GM21786 (cell line): ENCODE measurements around the gene CFAP68.
"Not testable (repeated sequence)": the region's sequence is repeated elsewhere in the genome, so short reads cannot be mapped to it uniquely, and the experiment has no call there.

ENCODE experiments used
- ATAC-seq: cut with Tn5 transposase; IDR thresholded peaks from one replicate; pipeline ENCODE4 v1.9.1; 2021; ENCODE audit not compliant: unreplicated experiment

The CFAP68 gene

GRCh38 chr11:111870522-111870885, 8.8 kb upstream of the CFAP68 start:
- ATAC-seq: peak; percentile 19

GRCh38 chr11:111870886-111871692, 8.3 kb upstream of the CFAP68 start, which contains the start of gene ALG9:
ALG9 (minus strand) TSS chr11:111871581; CDS start chr11:111871482, 99 bp downstream.
- ATAC-seq: peak; percentile 90

- no peak for ATAC-seq
Measured at GRCh38 chr11:111871693-111872161, 7.6 kb upstream of the CFAP68 start.

- ATAC-seq: peak; percentile 2
Measured at GRCh38 chr11:111878385-111878848, 924 bp upstream of the CFAP68 start.

- ATAC-seq: peak; percentile 1
Measured at GRCh38 chr11:111879637-111879960, 258 bp downstream of the CFAP68 start.

DNA sequence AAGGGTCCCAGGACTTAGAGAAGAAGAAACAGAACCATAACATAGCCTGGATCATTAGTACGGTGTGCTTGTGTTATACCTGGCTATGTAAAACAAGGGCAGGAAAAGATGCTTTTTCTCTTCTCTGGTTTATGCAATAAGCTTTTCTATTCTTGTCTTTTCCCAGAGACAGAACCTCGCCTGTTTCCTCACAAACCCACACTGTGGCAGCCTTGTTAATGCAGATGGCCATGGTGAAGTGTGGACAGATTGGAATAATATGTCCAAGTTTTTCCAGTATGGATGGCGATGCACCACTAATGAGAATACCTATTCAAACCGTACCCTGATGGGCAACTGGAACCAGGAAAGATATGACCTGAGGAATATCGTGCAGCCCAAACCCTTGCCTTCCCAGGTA, 2.9 kb downstream of the CFAP68 start:
- ATAC-seq: no peak

- ATAC-seq: not testable (repeated sequence)
Measured at GRCh38 chr11:111885053-111885452, 5.7 kb downstream of the CFAP68 start.

GRCh38 chr11:111886032-111886431, 6.7 kb downstream of the CFAP68 start:
- no peak for ATAC-seq

DNA sequence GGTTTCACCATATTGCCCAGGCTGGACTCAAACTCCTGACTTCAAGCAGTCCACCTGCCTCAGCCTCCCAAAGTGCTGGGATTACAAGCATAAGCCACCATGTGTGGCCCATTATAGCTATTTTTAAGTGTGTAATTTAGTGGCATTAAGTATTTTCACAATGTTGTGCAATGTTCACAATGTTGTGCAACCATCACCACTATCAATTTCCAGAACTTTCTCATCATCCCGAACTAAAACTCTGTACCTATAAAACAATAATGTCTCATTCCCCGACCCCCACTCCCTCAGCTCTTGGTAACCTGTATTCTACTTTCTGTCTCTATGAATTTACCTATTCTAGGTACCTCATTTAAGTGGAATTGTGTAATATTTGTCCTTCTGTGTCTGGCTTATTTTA, 7.5 kb downstream of the CFAP68 start:
- no peak for ATAC-seq

DNA sequence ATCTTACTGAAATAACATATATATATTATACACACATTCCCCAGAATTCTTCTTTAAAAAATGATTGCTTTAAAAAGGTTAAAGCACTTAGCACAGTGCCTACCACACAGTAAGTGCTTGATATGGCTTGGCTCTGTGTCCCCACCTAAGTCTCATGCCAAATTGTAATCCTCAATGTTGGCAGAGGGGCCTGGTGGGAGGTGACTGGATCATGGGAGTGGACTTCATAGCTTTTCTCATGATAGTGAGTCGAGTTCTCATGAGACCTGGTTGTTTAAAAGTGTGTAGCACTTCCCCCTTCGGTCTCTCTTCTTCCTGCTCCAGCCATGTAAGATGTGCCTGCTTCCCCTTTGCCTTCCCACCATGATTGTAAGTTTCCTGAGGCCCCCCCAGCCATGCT, 26.1 kb downstream of the CFAP68 start:
- ATAC-seq: no peak

DNA sequence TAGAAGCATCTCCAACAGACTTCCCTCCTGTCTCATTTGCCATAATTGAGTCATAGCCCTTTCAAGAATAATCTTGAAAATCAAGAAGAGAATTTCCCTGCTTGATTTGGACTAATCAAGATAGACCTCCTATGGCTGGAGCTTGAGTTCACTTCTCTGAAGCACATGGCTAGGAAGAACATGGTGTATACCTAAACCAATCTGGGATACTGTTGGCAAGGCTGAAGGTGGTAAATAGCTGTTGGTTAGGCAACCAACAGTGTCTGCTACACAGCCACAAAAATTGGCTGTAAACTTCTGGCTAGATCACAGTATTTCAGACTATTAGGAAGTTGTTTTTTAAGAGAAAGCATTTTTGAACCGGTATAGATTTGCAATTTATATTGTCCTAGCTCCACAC, 27.3 kb downstream of the CFAP68 start:
- no peak for ATAC-seq

GRCh38 chr11:111908639-111909305, 29.4 kb downstream of the CFAP68 start:
- no peak for ATAC-seq

GRCh38 chr11:111909378-111909777, 30.0 kb downstream of the CFAP68 start:
- no peak for ATAC-seq

DNA sequence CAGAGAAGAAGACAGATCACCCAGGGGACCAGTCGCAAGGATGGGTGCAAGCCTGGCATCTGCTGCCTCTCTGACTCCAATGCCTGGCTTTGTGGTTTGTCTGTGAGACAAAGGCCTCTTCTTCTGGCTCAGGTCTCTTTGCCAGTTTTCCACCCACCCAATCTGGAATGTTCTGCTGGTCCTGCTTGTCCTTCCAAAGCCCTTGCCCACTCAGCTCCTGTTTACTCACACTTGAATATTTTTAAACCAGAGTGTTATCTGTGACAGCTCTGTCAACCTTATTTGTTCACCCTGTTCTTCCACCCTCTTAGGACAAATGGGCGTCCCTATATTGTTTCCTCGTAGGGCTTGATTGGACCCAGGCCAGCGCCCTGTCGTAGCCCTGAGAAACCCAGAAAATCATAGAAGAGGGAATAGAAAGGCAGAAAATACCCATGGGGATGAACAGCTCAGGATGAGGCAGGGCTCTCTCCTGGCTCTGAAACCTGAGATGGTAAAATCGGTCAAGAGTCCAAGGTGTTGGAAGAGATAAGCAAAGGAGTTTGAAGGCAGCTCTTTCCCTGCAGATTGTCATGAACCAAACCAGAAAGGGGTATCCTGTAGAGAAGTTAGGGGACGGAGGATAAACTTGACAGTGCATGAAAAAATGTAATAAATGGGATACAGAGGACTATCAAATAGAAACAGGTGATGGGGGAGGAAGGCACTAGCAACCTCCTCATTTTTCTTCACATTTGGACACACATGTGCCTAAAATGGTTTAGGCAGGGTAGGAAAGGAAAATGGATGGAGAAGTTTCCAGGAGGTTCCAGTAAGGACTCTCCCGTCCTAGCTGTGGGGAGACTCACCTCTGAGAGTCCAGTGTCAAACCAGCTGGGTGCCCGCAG, 31.6 kb downstream of the CFAP68 start:
- ATAC-seq: no peak

DNA sequence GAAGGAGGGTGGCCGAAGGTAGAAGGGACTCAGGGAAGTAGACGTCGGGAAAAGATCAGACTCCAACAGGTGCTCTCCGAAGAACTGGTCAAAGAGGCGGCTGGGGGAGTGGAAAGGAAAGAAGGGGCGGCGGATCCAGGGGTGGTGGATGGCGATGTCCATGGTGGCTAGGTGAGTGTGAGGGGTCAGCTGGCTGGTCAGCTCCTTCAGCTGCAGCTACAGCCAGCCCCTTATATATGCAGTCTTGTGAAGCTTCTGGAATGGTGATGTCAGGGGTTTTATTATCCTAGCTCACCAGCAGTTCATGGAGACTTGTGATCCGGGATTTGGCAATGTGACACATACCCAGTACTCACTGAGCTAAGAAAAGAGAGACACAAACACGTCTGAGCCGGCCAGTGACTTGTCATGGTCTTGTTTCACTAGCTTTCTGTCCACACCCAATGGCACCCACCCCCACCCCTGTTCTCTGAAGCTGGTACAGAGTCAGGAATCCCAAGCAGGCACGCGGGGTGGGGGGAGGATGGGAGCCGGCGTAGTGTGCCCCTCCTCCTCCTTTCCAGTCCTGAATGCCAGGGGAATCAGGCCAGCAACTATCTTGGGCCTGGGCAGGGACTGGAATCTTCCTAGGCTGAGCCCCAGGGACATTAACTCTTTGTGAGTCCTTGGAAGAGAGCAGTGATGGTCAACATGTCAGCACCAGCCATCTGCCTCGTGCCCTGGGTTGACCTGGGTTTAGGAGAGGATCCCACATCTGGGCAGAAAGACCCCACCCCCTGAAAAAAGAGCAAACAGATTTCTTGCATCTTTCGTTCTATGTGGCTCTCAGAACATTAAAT, 32.4 kb downstream of the CFAP68 start, which contains the start of gene CRYAB:
Gene CRYAB (minus strand): TSS at position 208 of the 839 bp plus-strand sequence. CDS start 46 bp downstream, at position 162.
- no peak for ATAC-seq

GRCh38 chr11:111912535-111912934, 33.2 kb downstream of the CFAP68 start, which contains the start of gene HSPB2:
HSPB2 (plus strand) TSS chr11:111912734; CDS start chr11:111912830, 96 bp downstream.
- no peak for ATAC-seq

- ATAC-seq: no peak
Measured at GRCh38 chr11:111913031-111913861, 33.9 kb downstream of the CFAP68 start.

DNA sequence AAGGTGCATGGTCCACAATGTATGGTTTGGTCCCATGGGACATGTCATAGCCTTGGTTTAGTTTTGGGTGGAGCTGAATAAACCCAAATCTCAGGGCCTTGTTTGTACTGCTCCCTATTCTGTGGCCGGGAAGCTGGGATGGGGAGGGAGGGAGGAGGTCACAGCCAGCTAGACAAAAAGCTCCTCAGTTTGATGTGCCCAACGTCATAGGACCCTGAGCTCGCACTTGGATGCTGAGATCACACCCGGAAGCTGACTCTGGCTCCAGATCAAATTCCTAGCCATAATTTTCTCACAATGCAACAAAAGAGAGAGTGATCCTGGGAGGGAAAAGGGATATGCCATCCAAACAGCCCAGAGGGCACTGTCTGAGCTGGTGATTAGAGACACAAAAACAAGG, 34.7 kb downstream of the CFAP68 start:
- ATAC-seq: no peak

GRCh38 chr11:111916768-111917167, 37.4 kb downstream of the CFAP68 start:
- ATAC-seq: no peak
